ENCODE data around the gene SMAD3.

DNA sequence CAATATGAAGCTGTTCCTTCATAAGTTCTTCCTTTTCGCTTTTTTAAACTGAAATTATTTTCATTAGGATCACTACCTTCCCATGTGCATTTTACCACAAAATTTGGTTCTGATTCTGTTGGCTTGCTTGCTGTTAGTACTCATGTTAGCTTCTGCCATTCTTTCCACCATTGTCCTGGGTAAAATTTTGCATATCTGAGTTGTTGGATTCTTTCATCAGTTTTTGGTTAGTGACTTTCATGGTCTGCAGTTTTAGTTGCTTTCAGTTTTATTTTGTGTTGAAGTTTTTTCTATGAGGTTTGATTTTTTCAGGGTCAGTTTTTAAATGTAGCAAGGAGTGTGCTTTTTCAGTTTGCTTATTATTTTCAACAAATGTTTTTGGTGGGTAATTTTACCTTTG lies 71.9 kb downstream of the SMAD3 start:
- no peak for TF ChIP-seq POLR2A (IDR thresholded peaks at IDR 0.05; ENCODE audit: low read length)
- no peak for TF ChIP-seq GATA1 (IDR thresholded peaks at IDR 0.05; ENCODE audit: low read depth, low read length)

All from erythroblast (primary cell).